Adrenal gland (tissue), 12 donors: ENCODE data around the gene RETN. TPM values are rescaled to one million over a fixed set of nuclear protein-coding genes. Genes with fewer than 3 reads are reported as not detected.

Source experiments
- DNase-seq, 7 donors: peaks; one replicate each; pipeline ENCODE4 v3.0.0-alpha.2; 2019 to 2020
- H3K27ac ChIP-seq, 5 donors: fragments of 200-600 bp; sonication (generic) in 4 of 5; 1 replicate in 3 of 5; 2 replicates in 2 of 5; pipeline versions ENCODE4 v1.5.1 to v1.8.0; 2016 to 2020; ENCODE audit warnings: mild to moderate bottlenecking in 1 of 5
- H3K27me3 ChIP-seq: fragments of 200-600 bp; 2 replicates; pipeline ENCODE4 v1.8.0; 2021
- H3K36me3 ChIP-seq, 2 donors: fragments of 200-600 bp; replicated peaks in 1 of 2; 1 replicate in 1 of 2; 2 replicates in 1 of 2; pipeline versions ENCODE4 v1.5.1 to v1.8.0; 2018 to 2022
- H3K4me1 ChIP-seq, 2 donors: fragments of 200-600 bp; replicated peaks in 1 of 2; 1 replicate in 1 of 2; 2 replicates in 1 of 2; pipeline versions ENCODE4 v1.5.1 to v1.8.0; 2018 to 2021
- H3K4me3 ChIP-seq, 4 donors: fragments of 200-600 bp; sonication (generic) in 3 of 4; one replicate each; pipeline ENCODE4 v1.5.1; 2016 to 2018
- H3K9me3 ChIP-seq, 3 donors: fragments of 200-600 bp; sonication (generic) in 1 of 3; replicated peaks in 1 of 3; 1 replicate in 2 of 3; 2 replicates in 1 of 3; pipeline versions ENCODE4 v1.5.1 to v1.8.0; 2016 to 2021
- CTCF ChIP-seq, 6 experiments: fragments of 450-650 bp in 4 of 6; fragments of 200-600 bp in 2 of 6; sonication (generic) in 1 of 6; IDR thresholded peaks; 1 replicate in 5 of 6; 2 replicates in 1 of 6; pipeline versions ENCODE4 v1.5.1 to v1.8.0; 2016 to 2021; ENCODE audit warnings: antibody characterized with exemption in 6 of 6, mild to moderate bottlenecking in 2 of 6, moderate library complexity in 1 of 6
- POLR2A ChIP-seq, 2 donors: fragments of 450-650 bp; IDR thresholded peaks; one replicate each; pipeline ENCODE4 v1.6.1; 2017; ENCODE audit warnings: antibody characterized with exemption in 2 of 2, mild to moderate bottlenecking in 2 of 2, moderate library complexity in 1 of 2
- WGBS, 4 donors: extraction: QIAGEN DNeasy Blood & Tissue Kit in 2 of 4; methylation state at CpG; one replicate each; pipeline versions ENCODE4 v1.1.5 to v1.1.7; 2013 to 2017; 5-methylcytosine and 5-hydroxymethylcytosine counted together
- intact Hi-C, 2 donors: fragments of 100-400 bp; cut with DNase I; formaldehyde crosslinking; loops; one replicate each; pipeline versions ENCODE4 v1.14.1 to v1.15.0; 2022 to 2023
- polyA plus RNA-seq, 3 donors: library from polyadenylated mRNA; stranded (reverse); fragments of 200-250 nt in 2 of 3; fragments of 350-450 nt in 1 of 3; fragmentation: Illumina TruSeq in 1 of 3; extraction: RNeasy Lipid Tissue Mini Kit (QIAGEN cat#74804) in 1 of 3; gene quantifications; one replicate each; pipeline ENCODE4 v1.2.3, GENCODE V29; 2013 to 2014
- total RNA-seq, 9 donors: library from RNA; depleted of rRNA in 4 of 9; stranded (reverse); fragments of >200 nt in 4 of 9; fragments of 120-200 nt in 1 of 9; fragmentation: NEBNext Ultra II Directional in 1 of 9; extraction: Animal tissue kit (Norgen Biotek cat#: 25700) in 1 of 9; gene quantifications; one replicate each; pipeline versions ENCODE4 v1.1.0 to v1.2.4, GENCODE V29; 2013 to 2023
- donor health status: healthy with polysubstance abuse.
- donor health status: Bipolar disorder and iron deficiency.
- donor health status: DM: yes; HTN: yes; CAD: no.
- donor health status: DM: no; HTN: no; CAD: no.
- donor health status: DM: no; HTN: no; CAD: no.
- donor health status: DM: yes; HTN: yes; CAD: no.

Gene RETN
- total and polyA plus RNA-seq, 12 donors, result 0.54 to 42.9 (median 0.78) TPM; not detected in 5

GRCh38 chr19:7622933-7623685 lies 45.7 kb upstream of the RETN start:
- intact Hi-C loops, result no loop called here
- DNase-seq, result no peak
- H3K36me3 ChIP-seq, result peaks cover 0 to 66% of the 10 kb centered on the region in 2 donors
- no peak overlapping the region for H3K4me3 ChIP-seq
- H3K4me1 ChIP-seq, result peaks cover 10 to 23% of the 10 kb centered on the region in 2 donors
- H3K27me3 ChIP-seq, result no peaks in the 10 kb centered on the region
- 81 to 87% (median 83%) methylated on average over 16 of the region's 16 CpGs for WGBS, 4 donors
- H3K9me3 ChIP-seq, result no peaks in the 10 kb centered on the region
- H3K27ac ChIP-seq, result no peak overlapping the region
- TF ChIP-seq CTCF (IDR thresholded peaks at IDR 0.05), result no peak
- TF ChIP-seq POLR2A (IDR thresholded peaks at IDR 0.05), result no peak

DNA sequence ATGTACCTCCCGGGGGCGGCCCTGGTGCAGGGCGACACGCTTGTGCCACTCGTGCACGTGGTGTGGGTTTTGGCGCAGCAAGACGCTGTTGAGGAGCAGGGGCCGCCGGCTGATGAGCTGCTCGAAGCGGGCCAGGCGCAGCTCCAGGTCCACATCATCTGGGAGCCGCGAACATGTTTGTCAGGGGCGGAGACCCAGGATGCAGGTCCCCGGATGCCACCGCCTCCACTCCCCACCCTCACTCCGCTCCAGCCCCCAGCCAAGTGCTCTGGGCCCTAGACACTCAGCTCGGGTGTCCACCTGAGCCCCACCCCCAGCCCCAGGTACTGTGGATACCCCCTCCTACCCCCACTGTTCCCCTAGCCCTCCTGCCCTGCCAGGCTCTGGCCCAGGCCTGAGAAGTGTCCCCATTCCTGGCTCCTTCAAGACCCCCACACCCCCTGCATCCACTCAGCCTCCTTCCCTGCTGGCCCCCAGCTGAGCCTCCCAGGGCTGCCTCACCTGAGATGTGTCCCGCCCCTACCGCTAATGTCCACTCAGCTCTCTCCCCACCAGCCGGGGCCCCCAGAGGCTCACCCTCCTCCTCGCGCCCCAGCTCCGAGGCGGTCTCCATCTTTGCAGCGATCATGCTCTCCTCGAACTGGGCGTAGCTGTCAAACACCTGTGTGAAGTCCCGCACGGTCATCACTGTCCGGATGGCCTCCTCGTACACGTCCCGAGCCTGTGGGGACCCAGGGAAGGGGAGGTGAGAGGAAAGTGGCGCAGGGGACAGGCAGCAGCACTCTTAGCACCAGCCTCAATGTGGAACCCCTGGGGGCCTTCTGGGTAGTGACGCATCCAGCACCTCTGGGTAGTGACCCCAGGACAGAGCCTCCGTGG lies 44.9 kb upstream of the RETN start:
- no peak overlapping the region for H3K4me3 ChIP-seq
- H3K27ac ChIP-seq, result no peak overlapping the region
- no peaks in the 10 kb centered on the region for H3K9me3 ChIP-seq
- peaks cover 13 to 22% of the 10 kb centered on the region in 2 donors for H3K4me1 ChIP-seq
- no peak for DNase-seq
- intact Hi-C loops, result no loop called here
- peaks cover 0 to 66% of the 10 kb centered on the region in 2 donors for H3K36me3 ChIP-seq
- no peak for TF ChIP-seq CTCF (IDR thresholded peaks at IDR 0.05)
- no peak for TF ChIP-seq POLR2A (IDR thresholded peaks at IDR 0.05)
- no peaks in the 10 kb centered on the region for H3K27me3 ChIP-seq
- 92 to 96% (median 94%) methylated on average over 27 to 39 of the region's 39 CpGs for WGBS, 4 donors

GRCh38 chr19:7624810-7625209 lies 44.0 kb upstream of the RETN start:
- no peaks in the 10 kb centered on the region for H3K27me3 ChIP-seq
- peaks cover 0 to 62% of the 10 kb centered on the region in 2 donors for H3K36me3 ChIP-seq
- WGBS, 4 donors, result 85 to 92% (median 91%) methylated on average over 9 to 17 of the region's 17 CpGs
- TF ChIP-seq CTCF (IDR thresholded peaks at IDR 0.05) (no peak), POLR2A (IDR thresholded peaks at IDR 0.05) (no peak)
- intact Hi-C loops, result no loop called here
- no peak overlapping the region for H3K4me3 ChIP-seq
- peaks cover 9 to 14% of the 10 kb centered on the region in 2 donors for H3K4me1 ChIP-seq
- no peaks in the 10 kb centered on the region for H3K9me3 ChIP-seq
- no peak overlapping the region for H3K27ac ChIP-seq
- DNase-seq, result no peak

DNA sequence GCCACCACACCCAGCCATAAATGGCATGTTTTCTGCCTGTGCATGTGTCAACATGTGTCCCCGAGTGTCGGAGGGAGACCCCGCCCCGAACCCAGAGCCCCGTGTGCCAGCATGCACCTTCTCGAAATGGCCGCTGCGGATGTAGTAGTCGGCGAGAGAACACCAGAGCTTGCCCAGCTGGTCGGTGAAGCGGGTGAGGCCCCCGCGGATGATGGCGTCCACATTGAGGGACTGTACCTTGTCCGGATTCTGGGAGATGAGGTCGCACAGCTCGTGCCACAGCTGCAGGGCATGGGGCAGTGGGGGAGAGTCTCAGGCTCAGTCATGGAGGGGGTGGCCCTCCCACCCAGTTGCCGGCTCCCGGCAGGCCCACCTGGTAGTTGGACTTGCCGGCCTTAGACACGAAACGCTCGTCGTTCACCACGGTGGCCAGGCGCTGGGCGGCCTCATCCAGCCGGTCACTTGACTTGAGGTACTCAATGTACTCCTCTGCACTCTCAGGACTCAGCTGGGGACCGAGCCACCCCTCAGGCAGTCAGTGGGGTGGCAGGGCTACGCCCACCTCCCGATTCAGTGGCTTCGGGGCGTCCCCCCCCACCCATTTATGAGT lies 43.0 kb upstream of the RETN start:
- 95 to 100% (median 96%) methylated on average over 2 to 34 of the region's 34 CpGs for WGBS, 4 donors
- Histone ChIP-seq H3K4me1 (peaks cover 19 to 22% of the 10 kb centered on the region in 2 donors), H3K36me3 (peaks cover 0 to 52% of the 10 kb centered on the region in 2 donors), H3K27ac (no peak overlapping the region), H3K27me3 (no peaks in the 10 kb centered on the region), H3K4me3 (no peak overlapping the region), H3K9me3 (no peaks in the 10 kb centered on the region)
- intact Hi-C loops, result no loop called here
- no peak for TF ChIP-seq POLR2A (IDR thresholded peaks at IDR 0.05)
- TF ChIP-seq CTCF (IDR thresholded peaks at IDR 0.05), result no peak
- DNase-seq, result peak in 1 of 7 donors; percentile 13
